GM12873 (cell line): ENCODE data around the gene ADSL.

ENCODE experiments used
- TF ChIP-seq, protein P1 (sequence below): IDR thresholded peaks from 2 replicates; pipeline ENCODE4 v1.5.1; 2012; ENCODE audit warnings: low read depth, mild to moderate bottlenecking, moderate library complexity, low read length, control low read depth; ENCODE audit not compliant: insufficient read depth; ENCODE audit errors: missing control alignments

The ADSL gene

DNA sequence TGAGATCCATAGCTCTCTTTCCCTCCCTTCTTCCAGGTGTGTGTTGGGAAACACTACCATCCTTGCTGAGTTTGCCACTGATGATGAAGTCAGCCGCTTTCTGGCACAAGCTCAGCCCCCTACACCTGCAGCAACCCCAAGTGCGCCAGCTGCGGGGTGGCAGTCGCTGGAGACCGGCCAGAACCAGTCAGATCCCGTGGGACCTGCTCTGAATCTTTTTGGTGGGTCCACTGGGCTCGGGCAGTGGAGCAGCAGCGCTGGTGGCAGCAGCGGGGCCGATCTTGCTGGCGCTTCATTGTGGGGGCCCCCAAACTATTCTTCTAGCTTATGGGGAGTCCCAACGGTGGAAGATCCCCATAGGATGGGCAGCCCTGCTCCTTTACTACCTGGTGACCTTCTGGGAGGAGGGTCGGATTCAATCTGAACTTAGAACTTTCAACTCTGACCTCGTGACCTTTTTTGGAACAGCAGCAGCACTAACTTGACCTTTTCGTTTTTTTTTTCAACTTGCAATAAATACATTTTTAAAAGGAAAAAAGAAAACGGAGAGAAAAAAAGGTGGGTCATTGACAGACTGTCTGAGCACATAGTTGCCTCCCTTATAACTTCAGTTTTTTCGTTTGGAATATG is 23.4 kb upstream of the ADSL start:
- TF ChIP-seq, protein P1, sequence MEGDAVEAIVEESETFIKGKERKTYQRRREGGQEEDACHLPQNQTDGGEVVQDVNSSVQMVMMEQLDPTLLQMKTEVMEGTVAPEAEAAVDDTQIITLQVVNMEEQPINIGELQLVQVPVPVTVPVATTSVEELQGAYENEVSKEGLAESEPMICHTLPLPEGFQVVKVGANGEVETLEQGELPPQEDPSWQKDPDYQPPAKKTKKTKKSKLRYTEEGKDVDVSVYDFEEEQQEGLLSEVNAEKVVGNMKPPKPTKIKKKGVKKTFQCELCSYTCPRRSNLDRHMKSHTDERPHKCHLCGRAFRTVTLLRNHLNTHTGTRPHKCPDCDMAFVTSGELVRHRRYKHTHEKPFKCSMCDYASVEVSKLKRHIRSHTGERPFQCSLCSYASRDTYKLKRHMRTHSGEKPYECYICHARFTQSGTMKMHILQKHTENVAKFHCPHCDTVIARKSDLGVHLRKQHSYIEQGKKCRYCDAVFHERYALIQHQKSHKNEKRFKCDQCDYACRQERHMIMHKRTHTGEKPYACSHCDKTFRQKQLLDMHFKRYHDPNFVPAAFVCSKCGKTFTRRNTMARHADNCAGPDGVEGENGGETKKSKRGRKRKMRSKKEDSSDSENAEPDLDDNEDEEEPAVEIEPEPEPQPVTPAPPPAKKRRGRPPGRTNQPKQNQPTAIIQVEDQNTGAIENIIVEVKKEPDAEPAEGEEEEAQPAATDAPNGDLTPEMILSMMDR: no peak

- TF ChIP-seq, protein P1: no peak
Measured at GRCh38 chr22:40323681-40324171, 22.6 kb upstream of the ADSL start.

- TF ChIP-seq, protein P1: no peak
Measured at GRCh38 chr22:40324468-40325305, 21.6 kb upstream of the ADSL start.

DNA sequence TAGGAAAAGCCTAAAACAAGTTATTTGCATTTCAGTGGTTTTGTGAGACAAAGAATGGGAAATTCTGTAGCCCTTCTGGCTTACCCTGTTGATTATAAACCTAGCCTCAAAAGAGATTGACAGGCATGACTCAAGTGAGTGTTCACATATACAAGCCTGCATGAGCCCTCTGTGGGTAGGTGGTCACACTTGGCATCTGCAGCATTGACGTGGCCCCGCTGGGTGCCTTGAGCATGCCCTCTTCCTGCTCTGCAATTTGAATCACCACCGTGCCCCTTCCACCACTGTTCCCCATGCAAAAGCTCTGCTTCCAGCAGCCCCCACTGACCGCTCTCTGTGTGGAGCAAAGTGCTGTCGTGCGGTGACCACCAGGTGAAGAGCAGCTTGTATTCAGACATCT is 21.0 kb upstream of the ADSL start:
- TF ChIP-seq, protein P1: no peak

- TF ChIP-seq, protein P1: no peak
Measured at GRCh38 chr22:40326905-40327735, 19.2 kb upstream of the ADSL start.

DNA sequence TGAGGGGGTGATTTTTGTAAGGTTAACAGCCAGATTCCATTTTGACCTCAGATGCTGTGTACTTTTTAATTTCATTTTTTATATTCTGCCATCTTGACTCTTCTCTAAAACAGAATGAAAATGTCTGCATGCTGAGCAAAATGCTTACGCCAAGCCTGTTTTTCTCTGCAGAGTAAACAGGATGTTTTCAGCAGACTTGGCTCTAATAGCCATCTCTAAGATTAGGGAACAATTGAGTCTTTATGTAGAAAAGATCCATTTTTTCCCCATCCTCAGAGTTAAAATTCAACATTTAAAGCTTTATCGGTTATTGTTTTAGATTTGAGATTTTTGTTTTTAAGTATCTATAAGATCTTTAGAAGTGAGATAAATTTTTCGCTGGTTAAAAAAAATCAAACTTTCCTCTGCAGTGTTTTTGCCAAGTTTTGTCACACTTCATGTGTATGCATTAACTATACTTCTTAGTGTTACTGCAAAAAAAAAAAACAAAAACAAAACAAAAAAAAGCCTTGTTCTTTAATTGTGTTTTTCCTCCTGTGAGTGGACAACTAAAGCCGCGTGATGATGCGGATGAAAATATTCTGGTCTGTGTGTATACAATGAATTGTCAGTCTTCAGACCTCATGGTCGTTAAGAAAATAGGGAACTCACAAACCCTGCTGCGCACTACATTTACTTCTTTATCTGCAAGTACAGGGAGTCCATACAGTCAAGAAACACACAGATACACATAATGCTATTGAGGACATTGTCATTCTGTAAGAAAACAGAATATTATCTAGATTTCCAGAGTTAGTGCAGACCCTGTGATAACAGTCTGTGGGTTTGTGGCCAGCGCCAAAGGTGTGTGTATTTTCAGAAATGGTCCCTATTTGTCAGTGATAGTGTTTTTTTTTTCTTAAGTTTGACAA is 17.5 kb upstream of the ADSL start:
- TF ChIP-seq, protein P1: no peak
